Lower leg skin (tissue), 3 donors: ENCODE results near the gene RAPGEF1.

Experiments
- CTCF ChIP-seq, 3 donors: fragments of 450-650 bp; IDR thresholded peaks; one replicate each; pipeline ENCODE4 v1.5.1; 2016; ENCODE audit warnings: antibody characterized with exemption in 3 of 3, mild to moderate bottlenecking in 3 of 3, moderate library complexity in 2 of 3
- POLR2A ChIP-seq, 2 donors: fragments of 450-650 bp; IDR thresholded peaks; one replicate each; pipeline ENCODE4 v1.6.1; 2016 to 2017; ENCODE audit warnings: antibody characterized with exemption in 2 of 2, mild to moderate bottlenecking in 1 of 2, moderate library complexity in 1 of 2

- TF ChIP-seq CTCF (IDR thresholded peaks at IDR 0.05) (no peak), POLR2A (IDR thresholded peaks at IDR 0.05) (no peak)
Measured at GRCh38 chr9:131622523-131622922, 117.4 kb downstream of the RAPGEF1 start.
